Fibroblast of lung (primary cell): ENCODE results near the gene FRMD4A. TPM values are rescaled to one million over a fixed set of nuclear protein-coding genes. Genes with fewer than 3 reads are reported as not detected.

ENCODE experiments used
- DNase-seq, 2 donors: peaks; one replicate each; pipeline versions ENCODE4 v3.0.0 to v3.0.0-alpha.2; 2010; ENCODE audit warnings: low read depth in 2 of 2
- H2AFZ ChIP-seq: 2 replicates; pipeline ENCODE4 v1.5.1; 2012; ENCODE audit warnings: low read length, control low read depth, inconsistent platforms
- H3K27ac ChIP-seq: 2 replicates; pipeline ENCODE4 v1.5.1; 2011; ENCODE audit warnings: low read length, control low read depth; ENCODE audit not compliant: insufficient read depth
- H3K27me3 ChIP-seq: 2 replicates; pipeline ENCODE4 v1.5.1; 2011; ENCODE audit warnings: mild to moderate bottlenecking, low read length; ENCODE audit not compliant: control insufficient read depth, insufficient read depth
- H3K36me3 ChIP-seq: 2 replicates; pipeline ENCODE4 v1.5.1; 2011; ENCODE audit warnings: low read length; ENCODE audit not compliant: control insufficient read depth, insufficient read depth
- H3K4me1 ChIP-seq: 2 replicates; pipeline ENCODE4 v1.5.1; 2011; ENCODE audit warnings: low read length; ENCODE audit not compliant: control insufficient read depth, insufficient read depth; ENCODE audit errors: extremely low read depth
- H3K4me2 ChIP-seq: 2 replicates; pipeline ENCODE4 v1.5.1; 2011; ENCODE audit warnings: low read length, control low read depth; ENCODE audit not compliant: insufficient read depth; ENCODE audit errors: extremely low read depth
- H3K4me3 ChIP-seq, 4 experiments: fragments of 200-600 bp in 1 of 4; sonication (generic) in 1 of 4; replicated peaks in 1 of 4; 2 replicates each; pipeline ENCODE4 v1.5.1; 2011 to 2016; ENCODE audit warnings: low read length in 4 of 4, low read depth in 3 of 4, mild to moderate bottlenecking in 3 of 4, control low read depth in 2 of 4, inconsistent platforms in 1 of 4, mixed read lengths in 1 of 4; ENCODE audit not compliant: insufficient read depth in 1 of 4; ENCODE audit errors: control extremely low read depth in 1 of 4
- H3K79me2 ChIP-seq: 2 replicates; pipeline ENCODE4 v1.5.1; 2012; ENCODE audit warnings: mild to moderate bottlenecking, low read length, inconsistent platforms; ENCODE audit not compliant: control insufficient read depth, insufficient read depth
- H3K9ac ChIP-seq: 2 replicates; pipeline ENCODE4 v1.5.1; 2011; ENCODE audit warnings: mild to moderate bottlenecking, low read length, control low read depth; ENCODE audit not compliant: insufficient read depth
- H3K9me3 ChIP-seq: 2 replicates; pipeline ENCODE4 v1.5.1; 2012; ENCODE audit warnings: low read depth, low read length; ENCODE audit not compliant: control insufficient read depth, insufficient read depth
- H4K20me1 ChIP-seq: 2 replicates; pipeline ENCODE4 v1.5.1; 2011; ENCODE audit warnings: low read length; ENCODE audit not compliant: control insufficient read depth, insufficient read depth; ENCODE audit errors: extremely low read depth
- CTCF ChIP-seq, 2 donors: IDR thresholded peaks in 1 of 2; conservative IDR thresholded peaks in 1 of 2; 1 replicate in 1 of 2; 2 replicates in 1 of 2; pipeline ENCODE4 v1.5.1; 2011 to 2012; ENCODE audit warnings: low read length in 2 of 2, control low read depth in 1 of 2, inconsistent platforms in 1 of 2, low read depth in 1 of 2, mild to moderate bottlenecking in 1 of 2
- EZH2 ChIP-seq: IDR thresholded peaks from 2 replicates; pipeline ENCODE4 v1.5.1; 2012; ENCODE audit warnings: low read length, control low read depth, mild to moderate bottlenecking; ENCODE audit errors: missing control alignments
- polyA plus RNA-seq, 2 donors: library from polyadenylated mRNA; depleted of rRNA in 1 of 2; stranded (reverse) in 1 of 2; unstranded in 1 of 2; fragments of >200 nt; gene quantifications; 2 replicates each; pipeline ENCODE4 v1.2.1, GENCODE V29; 2011 to 2012; ENCODE audit warnings: missing spikeins in 1 of 2
- total RNA-seq: library from RNA; depleted of rRNA; stranded (reverse); fragments of >200 nt; gene quantifications from 2 replicates; pipeline ENCODE4 v1.2.1, GENCODE V29; 2014

The FRMD4A gene
- total and polyA plus RNA-seq, 2 donors (not counting 1 experiment from before 2014, with no cell fraction given): 26.9 to 63.6 TPM

GRCh38 chr10:13808556-13809391 is 522.0 kb downstream of the FRMD4A start:
- Histone ChIP-seq H3K9ac (no peak overlapping the region), H3K79me2 (no peaks in the 10 kb centered on the region), H3K4me3 (no peak overlapping the region), H3K4me1 (peaks cover 4% of the 10 kb centered on the region), H3K36me3 (no peaks in the 10 kb centered on the region), H3K4me2 (no peak overlapping the region), H3K27ac (no peak overlapping the region), H3K9me3 (no peaks in the 10 kb centered on the region), H4K20me1 (no peaks in the 10 kb centered on the region), H3K27me3 (no peaks in the 10 kb centered on the region), H2AFZ (no peak overlapping the region)
- TF ChIP-seq CTCF (conservative IDR thresholded peaks at IDR 0.05 in 1 of 2, IDR thresholded peaks at IDR 0.05 in 1 of 2; ENCODE audit: low read depth in 1 of 2, low read length in 2 of 2) (no peak), EZH2 (no peak)
- peak; percentile 48 to 67 for DNase-seq

- Histone ChIP-seq H3K4me3 (no peak overlapping the region), H3K79me2 (no peaks in the 10 kb centered on the region), H3K9ac (no peak overlapping the region), H3K27me3 (no peaks in the 10 kb centered on the region), H3K4me2 (no peak overlapping the region), H3K27ac (no peak overlapping the region), H3K36me3 (no peaks in the 10 kb centered on the region), H3K4me1 (peaks cover 7% of the 10 kb centered on the region), H3K9me3 (no peaks in the 10 kb centered on the region), H2AFZ (no peak overlapping the region), H4K20me1 (no peaks in the 10 kb centered on the region)
- no peak for DNase-seq
- TF ChIP-seq EZH2: no peak
- TF ChIP-seq CTCF (conservative IDR thresholded peaks at IDR 0.05 in 1 of 2, IDR thresholded peaks at IDR 0.05 in 1 of 2; ENCODE audit: low read depth in 1 of 2, low read length in 2 of 2): no peak
These were observed 524.3 kb downstream of the FRMD4A start for GRCh38 chr10:13806419-13806818.

GRCh38 chr10:13803566-13804554 is 526.9 kb downstream of the FRMD4A start:
- peak; percentile 52 to 62 for DNase-seq
- TF ChIP-seq CTCF (conservative IDR thresholded peaks at IDR 0.05 in 1 of 2, IDR thresholded peaks at IDR 0.05 in 1 of 2; ENCODE audit: low read depth in 1 of 2, low read length in 2 of 2): no peak
- no peak for TF ChIP-seq EZH2
- no peaks in the 10 kb centered on the region for H3K27me3 ChIP-seq
- H3K79me2 ChIP-seq: no peaks in the 10 kb centered on the region
- H3K27ac ChIP-seq: no peak overlapping the region
- peak overlapping the region; percentile 44 for H3K4me2 ChIP-seq
- no peaks in the 10 kb centered on the region for H4K20me1 ChIP-seq
- no peak overlapping the region for H3K4me3 ChIP-seq
- no peaks in the 10 kb centered on the region for H3K36me3 ChIP-seq
- H3K4me1 ChIP-seq: peaks cover 7% of the 10 kb centered on the region
- H3K9ac ChIP-seq: no peak overlapping the region
- H3K9me3 ChIP-seq: no peaks in the 10 kb centered on the region
- no peak overlapping the region for H2AFZ ChIP-seq
